Gastroesophageal sphincter (tissue), 3 donors: ENCODE results near the gene LEKR1.

ENCODE experiments used
- CTCF ChIP-seq, 4 experiments: fragments of 200-600 bp in 2 of 4; fragments of 450-650 bp in 2 of 4; sonication (generic) in 1 of 4; IDR thresholded peaks; one replicate each; pipeline ENCODE4 v1.5.1; 2017 to 2019; ENCODE audit warnings: antibody characterized with exemption in 4 of 4, mild to moderate bottlenecking in 2 of 4, moderate library complexity in 2 of 4
- POLR2AphosphoS5 ChIP-seq: sonication (generic); formaldehyde crosslinking; IDR thresholded peaks from one replicate; pipeline ENCODE4 v1.6.1; 2017; ENCODE audit warnings: antibody characterized with exemption

GRCh38 chr3:157081626-157082210 lies 255.6 kb downstream of the LEKR1 start:
- TF ChIP-seq CTCF (IDR thresholded peaks at IDR 0.05) = peak; percentile 96 to 99 (median 98)
- TF ChIP-seq POLR2AphosphoS5 = peak; percentile 49
